Measurements from ENCODE around the gene D2HGDH. TPM values are rescaled to one million over a fixed set of nuclear protein-coding genes. Genes with fewer than 3 reads are reported as not detected.

D2HGDH gene
- total and polyA plus RNA-seq, 2 of the 13 experiments (the other 11 are each of a cell fraction or from before 2014, with no cell fraction given): 19.2 to 20.3 TPM

DNA sequence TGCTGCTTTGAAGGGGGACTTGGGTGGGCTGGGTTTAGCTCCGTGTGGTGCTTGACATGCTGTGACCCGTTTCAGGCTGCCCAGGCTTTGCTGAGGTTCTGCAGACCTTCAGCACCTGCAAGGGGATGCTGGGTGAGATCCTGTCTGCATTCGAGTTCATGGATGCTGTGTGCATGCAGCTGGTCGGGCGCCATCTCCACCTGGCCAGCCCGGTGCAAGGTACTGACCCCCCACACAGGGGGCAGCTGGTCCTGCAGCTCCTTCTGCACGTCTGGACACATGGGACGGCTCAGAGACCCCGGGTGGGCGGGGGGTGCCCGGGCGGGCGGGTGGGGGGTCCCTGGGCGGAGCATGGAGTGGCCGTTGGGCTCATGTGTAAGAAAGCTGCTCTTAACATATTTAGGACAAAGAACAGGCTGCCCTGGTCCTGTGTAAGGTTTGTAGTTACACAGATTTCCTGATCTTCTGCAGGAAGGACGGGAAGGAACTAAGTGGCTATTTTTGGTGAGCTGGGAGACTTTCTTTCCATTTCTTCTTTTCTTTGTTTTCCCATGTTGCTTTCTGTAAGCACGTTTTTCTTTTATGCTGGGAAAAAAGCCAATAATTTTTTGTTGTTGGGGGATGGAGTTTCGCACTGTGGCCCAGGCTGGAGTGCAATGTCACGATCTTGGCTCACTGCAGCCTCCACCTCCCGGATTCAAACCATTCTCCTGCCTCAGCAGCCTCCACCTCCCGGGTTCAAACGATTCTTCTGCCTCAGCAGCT lies 15.8 kb downstream of the D2HGDH start:
- DNase-seq (ENCODE audit: low spot score) (no peak), ATAC-seq (no peak), FAIRE-seq (no peak)
- Histone ChIP-seq H3K27ac (ENCODE audit: extremely low read length, insufficient read depth, low read length) (no peak overlapping the region), H3K9me3 (ENCODE audit: low read length) (no peaks in the 10 kb centered on the region), H3K4me1 (ENCODE audit: insufficient read depth, low read length) (no peaks in the 10 kb centered on the region), H3K27me3 (ENCODE audit: control insufficient read depth in 1 of 2, insufficient read depth in 2 of 2, low read length in 2 of 2) (no peaks in the 10 kb centered on the region), H3K36me3 (replicated peaks in 1 of 2; ENCODE audit: control insufficient read depth in 1 of 2, insufficient read depth in 2 of 2, low read length in 2 of 2) (peaks cover 8 to 36% of the 10 kb centered on the region in 2 experiments; a peak in 4 of 5 replicates), H4K20me1 (ENCODE audit: insufficient read depth, low read length) (no peaks in the 10 kb centered on the region), H3K9ac (ENCODE audit: insufficient read depth, low read depth, low read length) (no peak overlapping the region), H3K79me2 (ENCODE audit: insufficient read depth, low read length) (no peaks in the 10 kb centered on the region), H3K4me3 (replicated peaks in 1 of 3; ENCODE audit: insufficient read depth in 1 of 3, low read depth in 2 of 3, low read length in 3 of 3) (no peak overlapping the region), H3K4me2 (ENCODE audit: low read depth, low read length) (no peak overlapping the region), H2AFZ (ENCODE audit: low read length) (no peak overlapping the region)
- no TSS peak for BruUV-seq (replicated peaks)
- ChIA-PET POLR2A (no interaction called here), CTCF (ENCODE audit: low intra/inter-chr PET ratio, low total read pairs) (no interaction called here)
- intact Hi-C loops (cut with micrococcal nuclease; ENCODE audit: unreplicated experiment) (no loop called here), in situ Hi-C loops (cut with HindIII; ENCODE audit: extremely low pct_ligation_motif_present, low pct_unique_long_range_greater_than_20kb) (no loop called here)
- TF ChIP-seq ZNF3 (CRISPR knock-in tag; IDR thresholded peaks at IDR 0.05): no peak
- TF ChIP-seq AGO2 (optimal IDR thresholded peaks at IDR 0.05; ENCODE audit: low read depth, low read length): peak; percentile 28
- 92% methylated on average over 21 of the region's 22 CpGs for WGBS (ENCODE audit: low lambda C conversion rate)

- ATAC-seq: no peak
- in situ Hi-C loops (cut with HindIII; ENCODE audit: extremely low pct_ligation_motif_present, low pct_unique_long_range_greater_than_20kb) (no loop called here), intact Hi-C loops (cut with micrococcal nuclease; ENCODE audit: unreplicated experiment) (no loop called here)
- ChIA-PET CTCF (ENCODE audit: low intra/inter-chr PET ratio, low total read pairs) (no interaction called here), POLR2A (no interaction called here)
- no peak overlapping the region for H3K4me2 ChIP-seq (ENCODE audit: low read depth, low read length)
- H3K27me3 ChIP-seq (ENCODE audit: control insufficient read depth in 1 of 2, insufficient read depth in 2 of 2, low read length in 2 of 2): no peaks in the 10 kb centered on the region
- H3K9me3 ChIP-seq (ENCODE audit: low read length): no peaks in the 10 kb centered on the region
- no peaks in the 10 kb centered on the region for H3K4me1 ChIP-seq (ENCODE audit: insufficient read depth, low read length)
- no peak overlapping the region for H3K4me3 ChIP-seq (replicated peaks in 1 of 3; ENCODE audit: insufficient read depth in 1 of 3, low read depth in 2 of 3, low read length in 3 of 3)
- peaks cover 10 to 28% of the 10 kb centered on the region in 2 experiments for H3K36me3 ChIP-seq (replicated peaks in 1 of 2; ENCODE audit: control insufficient read depth in 1 of 2, insufficient read depth in 2 of 2, low read length in 2 of 2)
- H3K27ac ChIP-seq (ENCODE audit: extremely low read length, insufficient read depth, low read length): no peak overlapping the region
- H2AFZ ChIP-seq (ENCODE audit: low read length): no peak overlapping the region
- BruUV-seq (replicated peaks): no TSS peak
- no peaks in the 10 kb centered on the region for H4K20me1 ChIP-seq (ENCODE audit: insufficient read depth, low read length)
- no peak for FAIRE-seq
- no peak overlapping the region for H3K9ac ChIP-seq (ENCODE audit: insufficient read depth, low read depth, low read length)
- H3K79me2 ChIP-seq (ENCODE audit: insufficient read depth, low read length): no peaks in the 10 kb centered on the region
- TF ChIP-seq NCOA2 (CRISPR knock-in tag; IDR thresholded peaks at IDR 0.05) (no peak), TFAP4 (IDR thresholded peaks at IDR 0.05; ENCODE audit: borderline replicate concordance, low read depth) (no peak), PHF5A (CRISPR knock-in tag; IDR thresholded peaks at IDR 0.05; ENCODE audit: low read depth, unreplicated experiment) (no peak)
- WGBS (ENCODE audit: low lambda C conversion rate): 94% methylated on average over 15 of the region's 15 CpGs
- no peak for DNase-seq (ENCODE audit: low spot score)
Observed at GRCh38 chr2:241751152-241751551, 16.7 kb downstream of the D2HGDH start.

All from HepG2 (cell line).